Neural progenitor cell (in vitro differentiated cells): ENCODE data around the gene FAM111A.

Source experiments
- CTCF ChIP-seq: fragments of 200-600 bp; sonication (generic); IDR thresholded peaks from 2 replicates; pipeline ENCODE4 v1.5.1; 2017; ENCODE audit warnings: antibody characterized with exemption, mild to moderate bottlenecking
- EZH2 ChIP-seq: fragments of 200-600 bp; sonication (generic); IDR thresholded peaks from 2 replicates; pipeline ENCODE4 v1.6.1; 2017; ENCODE audit warnings: antibody characterized with exemption, mild to moderate bottlenecking, moderate library complexity
- EZH2phosphoT487 ChIP-seq: fragments of 200-600 bp; sonication (generic); IDR thresholded peaks from 2 replicates; pipeline ENCODE4 v1.6.1; 2017; ENCODE audit warnings: antibody characterized with exemption

- TF ChIP-seq CTCF (no peak), EZH2 (no peak), EZH2phosphoT487 (no peak)
These were observed 48.4 kb downstream of the FAM111A start for GRCh38 chr11:59191095-59191494.
